K562 (cell line): ENCODE data around the gene ROPN1L. TPM values are rescaled to one million over a fixed set of nuclear protein-coding genes. Genes with fewer than 3 reads are reported as not detected.

Experiments used
- ATF7 ChIP-seq: fragments of 450-650 bp; IDR thresholded peaks from 2 replicates; pipeline ENCODE4 v1.7.1; 2014; ENCODE audit warnings: mild to moderate bottlenecking, moderate library complexity
- CBX1 ChIP-seq: sonication (generic); IDR thresholded peaks from 2 replicates; pipeline ENCODE4 v1.6.1; 2016; ENCODE audit warnings: antibody characterized with exemption, low read depth, mild to moderate bottlenecking
- ESRRB ChIP-seq: fragments of 250-450 bp; sonication (Bioruptor Pico); IDR thresholded peaks from 2 replicates; pipeline ENCODE4 v1.5.0; 2020; ENCODE audit warnings: mild to moderate bottlenecking, moderate library complexity, borderline replicate concordance
- FIP1L1 ChIP-seq: fragments of 200-400 bp; formaldehyde crosslinking; IDR thresholded peaks from 2 replicates; pipeline ENCODE4 v1.6.1; 2018; ENCODE audit warnings: mild to moderate bottlenecking, low read depth, low read length; ENCODE audit not compliant: poor library complexity, severe bottlenecking
- KLF16 ChIP-seq: IDR thresholded peaks from 2 replicates; pipeline ENCODE4 v1.6.1; 2016; ENCODE audit warnings: antibody characterized with exemption
- ZNF347 ChIP-seq: fragments of 450-650 bp; formaldehyde crosslinking; IDR thresholded peaks from 2 replicates; pipeline ENCODE4 v1.4.0; 2020; ENCODE audit warnings: low read depth, mild to moderate bottlenecking, moderate library complexity
- polyA plus RNA-seq, 8 experiments: library from polyadenylated mRNA; depleted of rRNA in 4 of 8; stranded (reverse) in 5 of 8; unstranded in 3 of 8; fragments of >200 nt; fragmentation: Nextera tagmentation in 2 of 8; fragmentation: Illumina TruSeq in 1 of 8; extraction: Ambion mirVana in 2 of 8; extraction: Trizol in 1 of 8; gene quantifications; 2 replicates each; pipeline versions ENCODE4 v1.2.1 to v1.2.3, GENCODE V29; 2011 to 2014; ENCODE audit warnings: inconsistent platforms in 1 of 8, missing spikeins in 1 of 8
- total RNA-seq, 7 experiments: library from RNA; depleted of rRNA in 6 of 7; stranded (reverse); fragments of >200 nt in 6 of 7; fragmentation: Illumina TruSeq in 2 of 7; extraction: Trizol in 2 of 7; gene quantifications; 2 replicates each; pipeline versions ENCODE4 v1.2.1 to v1.2.3, GENCODE V29; 2011 to 2021; ENCODE audit warnings: low replicate concordance in 1 of 7
- TF ChIP-seq, protein P1 (sequence below): sonication (generic); formaldehyde crosslinking; IDR thresholded peaks from 2 replicates; pipeline ENCODE4 v1.8.0; 2023; ENCODE audit warnings: mild to moderate bottlenecking, missing genetic modification reagents
- TF ChIP-seq, protein P2 (sequence below): sonication (generic); formaldehyde crosslinking; IDR thresholded peaks from 2 replicates; pipeline ENCODE4 v1.8.1; 2023; ENCODE audit warnings: mild to moderate bottlenecking, missing genetic modification reagents
- TF ChIP-seq, protein P3 (sequence below), 2 experiments: fragments of 450-650 bp; conservative IDR thresholded peaks; 2 replicates each; pipeline ENCODE4 v1.6.1; 2017; ENCODE audit warnings: mild to moderate bottlenecking in 2 of 2, moderate library complexity in 2 of 2
- TF ChIP-seq, protein P4 (sequence below), 2 experiments: IDR thresholded peaks; 2 replicates each; pipeline ENCODE4 v1.6.1; 2011; ENCODE audit warnings: borderline replicate concordance in 1 of 2, control low read depth in 1 of 2, low read depth in 1 of 2, low read length in 1 of 2, mild to moderate bottlenecking in 1 of 2, mixed read lengths in 1 of 2, moderate library complexity in 1 of 2; ENCODE audit not compliant: insufficient read depth in 1 of 2, insufficient read length in 1 of 2, poor library complexity in 1 of 2, severe bottlenecking in 1 of 2; ENCODE audit errors: extremely low read depth in 1 of 2
- TF ChIP-seq, protein P5 (sequence below), 2 experiments: IDR thresholded peaks; 2 replicates each; pipeline ENCODE4 v1.6.1; 2012; ENCODE audit warnings: improper control_type of control experiment in 2 of 2, low read depth in 2 of 2, low read length in 2 of 2, borderline replicate concordance in 1 of 2
- TF ChIP-seq, protein P6 (sequence below): fragments of 250-450 bp; sonication (Bioruptor Pico); IDR thresholded peaks from 2 replicates; pipeline ENCODE4 v1.8.0; 2022; ENCODE audit warnings: moderate library complexity, mild to moderate bottlenecking, inconsistent platforms

Gene ROPN1L
- total and polyA plus RNA-seq, 9 of the 15 experiments (the other 6 are each of a cell fraction or from before 2014, with no cell fraction given) = 0.04 to 0.85 (median 0.24) TPM; not detected in 3

DNA sequence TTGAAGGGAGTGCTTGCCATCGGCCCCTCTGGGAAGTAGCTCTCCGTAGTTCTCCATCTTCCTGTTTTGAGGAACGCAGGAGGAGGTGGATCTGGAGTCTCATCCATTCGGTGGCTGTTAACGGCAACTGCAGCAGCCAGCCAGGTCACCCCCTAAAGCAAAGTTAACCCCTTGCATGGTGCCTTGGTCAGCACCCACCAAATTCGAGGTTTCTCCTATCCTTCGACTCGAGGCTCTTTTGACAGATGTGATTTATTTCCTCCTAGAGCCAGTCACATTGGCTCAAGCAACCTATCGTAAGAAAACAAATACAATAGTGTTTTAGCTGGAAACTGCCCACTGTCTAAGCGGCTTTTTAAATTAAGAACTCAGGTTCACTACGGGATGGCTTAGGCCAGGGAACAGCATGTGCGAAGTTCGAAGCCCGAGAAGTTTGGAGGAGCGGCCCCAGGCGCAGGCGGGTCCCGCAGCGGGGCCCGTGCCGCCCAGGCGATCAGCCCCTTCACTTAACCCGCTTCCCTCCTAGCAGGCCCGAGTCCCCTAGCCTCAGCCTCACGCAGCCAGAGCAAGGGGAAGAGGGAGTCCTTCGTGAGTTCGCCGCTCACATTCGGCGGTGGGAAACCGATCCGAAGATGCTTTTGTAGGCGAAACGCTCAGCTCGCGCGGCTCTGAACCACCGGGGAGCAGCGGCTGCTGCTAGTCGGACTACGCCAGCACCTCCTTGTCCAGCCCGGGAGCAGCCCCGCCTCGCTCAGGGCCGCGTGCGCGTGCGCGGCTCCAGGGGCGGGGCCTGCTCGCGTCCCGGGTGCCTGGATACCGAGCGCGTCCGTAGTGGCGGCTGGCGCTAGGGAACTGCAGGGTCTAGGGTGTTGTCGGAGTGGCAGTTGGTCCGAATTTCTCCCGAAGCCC is at the start of gene ROPN1L (continued):
- TF ChIP-seq, protein P1, sequence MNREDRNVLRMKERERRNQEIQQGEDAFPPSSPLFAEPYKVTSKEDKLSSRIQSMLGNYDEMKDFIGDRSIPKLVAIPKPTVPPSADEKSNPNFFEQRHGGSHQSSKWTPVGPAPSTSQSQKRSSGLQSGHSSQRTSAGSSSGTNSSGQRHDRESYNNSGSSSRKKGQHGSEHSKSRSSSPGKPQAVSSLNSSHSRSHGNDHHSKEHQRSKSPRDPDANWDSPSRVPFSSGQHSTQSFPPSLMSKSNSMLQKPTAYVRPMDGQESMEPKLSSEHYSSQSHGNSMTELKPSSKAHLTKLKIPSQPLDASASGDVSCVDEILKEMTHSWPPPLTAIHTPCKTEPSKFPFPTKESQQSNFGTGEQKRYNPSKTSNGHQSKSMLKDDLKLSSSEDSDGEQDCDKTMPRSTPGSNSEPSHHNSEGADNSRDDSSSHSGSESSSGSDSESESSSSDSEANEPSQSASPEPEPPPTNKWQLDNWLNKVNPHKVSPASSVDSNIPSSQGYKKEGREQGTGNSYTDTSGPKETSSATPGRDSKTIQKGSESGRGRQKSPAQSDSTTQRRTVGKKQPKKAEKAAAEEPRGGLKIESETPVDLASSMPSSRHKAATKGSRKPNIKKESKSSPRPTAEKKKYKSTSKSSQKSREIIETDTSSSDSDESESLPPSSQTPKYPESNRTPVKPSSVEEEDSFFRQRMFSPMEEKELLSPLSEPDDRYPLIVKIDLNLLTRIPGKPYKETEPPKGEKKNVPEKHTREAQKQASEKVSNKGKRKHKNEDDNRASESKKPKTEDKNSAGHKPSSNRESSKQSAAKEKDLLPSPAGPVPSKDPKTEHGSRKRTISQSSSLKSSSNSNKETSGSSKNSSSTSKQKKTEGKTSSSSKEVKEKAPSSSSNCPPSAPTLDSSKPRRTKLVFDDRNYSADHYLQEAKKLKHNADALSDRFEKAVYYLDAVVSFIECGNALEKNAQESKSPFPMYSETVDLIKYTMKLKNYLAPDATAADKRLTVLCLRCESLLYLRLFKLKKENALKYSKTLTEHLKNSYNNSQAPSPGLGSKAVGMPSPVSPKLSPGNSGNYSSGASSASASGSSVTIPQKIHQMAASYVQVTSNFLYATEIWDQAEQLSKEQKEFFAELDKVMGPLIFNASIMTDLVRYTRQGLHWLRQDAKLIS (CRISPR knock-in tag) = no peak
- TF ChIP-seq, protein P2, sequence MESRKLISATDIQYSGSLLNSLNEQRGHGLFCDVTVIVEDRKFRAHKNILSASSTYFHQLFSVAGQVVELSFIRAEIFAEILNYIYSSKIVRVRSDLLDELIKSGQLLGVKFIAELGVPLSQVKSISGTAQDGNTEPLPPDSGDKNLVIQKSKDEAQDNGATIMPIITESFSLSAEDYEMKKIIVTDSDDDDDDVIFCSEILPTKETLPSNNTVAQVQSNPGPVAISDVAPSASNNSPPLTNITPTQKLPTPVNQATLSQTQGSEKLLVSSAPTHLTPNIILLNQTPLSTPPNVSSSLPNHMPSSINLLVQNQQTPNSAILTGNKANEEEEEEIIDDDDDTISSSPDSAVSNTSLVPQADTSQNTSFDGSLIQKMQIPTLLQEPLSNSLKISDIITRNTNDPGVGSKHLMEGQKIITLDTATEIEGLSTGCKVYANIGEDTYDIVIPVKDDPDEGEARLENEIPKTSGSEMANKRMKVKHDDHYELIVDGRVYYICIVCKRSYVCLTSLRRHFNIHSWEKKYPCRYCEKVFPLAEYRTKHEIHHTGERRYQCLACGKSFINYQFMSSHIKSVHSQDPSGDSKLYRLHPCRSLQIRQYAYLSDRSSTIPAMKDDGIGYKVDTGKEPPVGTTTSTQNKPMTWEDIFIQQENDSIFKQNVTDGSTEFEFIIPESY = 0 out of 2 replicates have a peak, but pooled peaks have one; percentile 50
- TF ChIP-seq, protein P3, sequence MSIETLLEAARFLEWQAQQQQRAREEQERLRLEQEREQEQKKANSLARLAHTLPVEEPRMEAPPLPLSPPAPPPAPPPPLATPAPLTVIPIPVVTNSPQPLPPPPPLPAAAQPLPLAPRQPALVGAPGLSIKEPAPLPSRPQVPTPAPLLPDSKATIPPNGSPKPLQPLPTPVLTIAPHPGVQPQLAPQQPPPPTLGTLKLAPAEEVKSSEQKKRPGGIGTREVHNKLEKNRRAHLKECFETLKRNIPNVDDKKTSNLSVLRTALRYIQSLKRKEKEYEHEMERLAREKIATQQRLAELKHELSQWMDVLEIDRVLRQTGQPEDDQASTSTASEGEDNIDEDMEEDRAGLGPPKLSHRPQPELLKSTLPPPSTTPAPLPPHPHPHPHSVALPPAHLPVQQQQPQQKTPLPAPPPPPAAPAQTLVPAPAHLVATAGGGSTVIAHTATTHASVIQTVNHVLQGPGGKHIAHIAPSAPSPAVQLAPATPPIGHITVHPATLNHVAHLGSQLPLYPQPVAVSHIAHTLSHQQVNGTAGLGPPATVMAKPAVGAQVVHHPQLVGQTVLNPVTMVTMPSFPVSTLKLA (conservative IDR thresholded peaks at IDR 0.05) = peak; percentile 83 to 88
- no peak for TF ChIP-seq ZNF347
- TF ChIP-seq ATF7 = peak; percentile 81
- TF ChIP-seq KLF16 = peak; percentile 28; the same call in 1 of the 2 replicates
- TF ChIP-seq, protein P4, sequence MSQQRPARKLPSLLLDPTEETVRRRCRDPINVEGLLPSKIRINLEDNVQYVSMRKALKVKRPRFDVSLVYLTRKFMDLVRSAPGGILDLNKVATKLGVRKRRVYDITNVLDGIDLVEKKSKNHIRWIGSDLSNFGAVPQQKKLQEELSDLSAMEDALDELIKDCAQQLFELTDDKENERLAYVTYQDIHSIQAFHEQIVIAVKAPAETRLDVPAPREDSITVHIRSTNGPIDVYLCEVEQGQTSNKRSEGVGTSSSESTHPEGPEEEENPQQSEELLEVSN (IDR thresholded peaks at IDR 0.05; ENCODE audit: borderline replicate concordance in 1 of 2, extremely low read depth in 1 of 2, insufficient read depth in 1 of 2, insufficient read length in 1 of 2, low read depth in 1 of 2, low read length in 1 of 2, poor library complexity in 1 of 2, severe bottlenecking in 1 of 2) = peak; percentile 28 to 47
- no peak for TF ChIP-seq ESRRB (CRISPR knock-in tag)
- peak; percentile 31; the same call in 1 of the 2 replicates for TF ChIP-seq CBX1
- peak; percentile 96 for TF ChIP-seq FIP1L1
- TF ChIP-seq, protein P5, sequence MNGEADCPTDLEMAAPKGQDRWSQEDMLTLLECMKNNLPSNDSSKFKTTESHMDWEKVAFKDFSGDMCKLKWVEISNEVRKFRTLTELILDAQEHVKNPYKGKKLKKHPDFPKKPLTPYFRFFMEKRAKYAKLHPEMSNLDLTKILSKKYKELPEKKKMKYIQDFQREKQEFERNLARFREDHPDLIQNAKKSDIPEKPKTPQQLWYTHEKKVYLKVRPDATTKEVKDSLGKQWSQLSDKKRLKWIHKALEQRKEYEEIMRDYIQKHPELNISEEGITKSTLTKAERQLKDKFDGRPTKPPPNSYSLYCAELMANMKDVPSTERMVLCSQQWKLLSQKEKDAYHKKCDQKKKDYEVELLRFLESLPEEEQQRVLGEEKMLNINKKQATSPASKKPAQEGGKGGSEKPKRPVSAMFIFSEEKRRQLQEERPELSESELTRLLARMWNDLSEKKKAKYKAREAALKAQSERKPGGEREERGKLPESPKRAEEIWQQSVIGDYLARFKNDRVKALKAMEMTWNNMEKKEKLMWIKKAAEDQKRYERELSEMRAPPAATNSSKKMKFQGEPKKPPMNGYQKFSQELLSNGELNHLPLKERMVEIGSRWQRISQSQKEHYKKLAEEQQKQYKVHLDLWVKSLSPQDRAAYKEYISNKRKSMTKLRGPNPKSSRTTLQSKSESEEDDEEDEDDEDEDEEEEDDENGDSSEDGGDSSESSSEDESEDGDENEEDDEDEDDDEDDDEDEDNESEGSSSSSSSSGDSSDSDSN (IDR thresholded peaks at IDR 0.05; ENCODE audit: borderline replicate concordance in 1 of 2, low read depth in 2 of 2, low read length in 2 of 2) = peak; percentile 37 to 93; a peak in 3 of 4 replicates
- TF ChIP-seq, protein P6, sequence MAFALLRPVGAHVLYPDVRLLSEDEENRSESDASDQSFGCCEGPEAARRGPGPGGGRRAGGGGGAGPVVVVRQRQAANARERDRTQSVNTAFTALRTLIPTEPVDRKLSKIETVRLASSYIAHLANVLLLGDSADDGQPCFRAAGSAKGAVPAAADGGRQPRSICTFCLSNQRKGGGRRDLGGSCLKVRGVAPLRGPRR (CRISPR knock-in tag) = 0 out of 2 replicates have a peak, but pooled peaks have one; percentile 47
